Hepatocyte (in vitro differentiated cells): ENCODE results near the gene EHBP1. TPM values are rescaled to one million over a fixed set of nuclear protein-coding genes. Genes with fewer than 3 reads are reported as not detected.

Source experiments
- DNase-seq: peaks from one replicate; pipeline ENCODE4 v3.0.0-alpha.2; 2016; ENCODE audit warnings: low spot score
- H2AFZ ChIP-seq: fragments of 200-600 bp; sonication (generic); 2 replicates; pipeline ENCODE4 v1.6.0; 2016; ENCODE audit warnings: antibody characterized with exemption, mild to moderate bottlenecking
- H3K27ac ChIP-seq: fragments of 200-600 bp; sonication (generic); 2 replicates; pipeline ENCODE4 v1.5.1; 2016; ENCODE audit warnings: mild to moderate bottlenecking
- H3K27me3 ChIP-seq: fragments of 200-600 bp; sonication (generic); 2 replicates; pipeline ENCODE4 v1.6.1; 2016
- H3K36me3 ChIP-seq: fragments of 200-600 bp; sonication (generic); replicated peaks from 2 replicates; pipeline ENCODE4 v1.5.1; 2016; ENCODE audit warnings: low read depth; ENCODE audit not compliant: insufficient read depth
- H3K4me1 ChIP-seq: fragments of 200-600 bp; sonication (generic); 2 replicates; pipeline ENCODE4 v1.5.1; 2016; ENCODE audit warnings: mild to moderate bottlenecking, moderate library complexity; ENCODE audit not compliant: insufficient read depth
- H3K4me2 ChIP-seq: fragments of 200-600 bp; sonication (generic); 2 replicates; pipeline ENCODE4 v1.6.0; 2016
- H3K4me3 ChIP-seq: fragments of 200-600 bp; sonication (generic); 2 replicates; pipeline ENCODE4 v1.5.1; 2016; ENCODE audit warnings: mild to moderate bottlenecking
- H3K79me2 ChIP-seq: fragments of 200-600 bp; sonication (generic); 2 replicates; pipeline ENCODE4 v1.6.0; 2017; ENCODE audit warnings: mild to moderate bottlenecking
- H3K9me2 ChIP-seq: fragments of 200-600 bp; sonication (generic); replicated peaks from 2 replicates; pipeline ENCODE4 v1.6.0; 2017; ENCODE audit warnings: mild to moderate bottlenecking; ENCODE audit not compliant: insufficient read depth
- H3K9me3 ChIP-seq: fragments of 200-600 bp; sonication (generic); 2 replicates; pipeline ENCODE4 v1.5.1; 2016; ENCODE audit warnings: low read depth, mild to moderate bottlenecking
- H4K20me1 ChIP-seq: fragments of 200-600 bp; sonication (generic); 2 replicates; pipeline ENCODE4 v1.6.0; 2016; ENCODE audit warnings: mild to moderate bottlenecking; ENCODE audit not compliant: insufficient read depth, poor library complexity, severe bottlenecking
- CTCF ChIP-seq: fragments of 200-600 bp; sonication (generic); IDR thresholded peaks from 2 replicates; pipeline ENCODE4 v1.5.1; 2016; ENCODE audit warnings: antibody characterized with exemption, mild to moderate bottlenecking; ENCODE audit not compliant: poor library complexity
- EZH2 ChIP-seq: fragments of 200-600 bp; sonication (generic); IDR thresholded peaks from 2 replicates; pipeline ENCODE4 v1.6.1; 2016; ENCODE audit warnings: antibody characterized with exemption, mild to moderate bottlenecking, borderline replicate concordance
- EZH2phosphoT487 ChIP-seq: fragments of 200-600 bp; sonication (generic); IDR thresholded peaks from one replicate; pipeline ENCODE4 v1.6.1; 2018; ENCODE audit warnings: antibody characterized with exemption, mild to moderate bottlenecking, low read depth, moderate library complexity; ENCODE audit not compliant: unreplicated experiment, severe bottlenecking
- WGBS: methylation state at CpG from one replicate; pipeline ENCODE4 v1.1.6; 2016; ENCODE audit warnings: low lambda C conversion rate; ENCODE audit errors: missing lambda C conversion rate; 5-methylcytosine and 5-hydroxymethylcytosine counted together
- polyA plus RNA-seq: library from polyadenylated mRNA; unstranded; fragments of >200 nt; fragmentation: Nextera tagmentation; extraction: Ambion mirVana; gene quantifications from 2 replicates; pipeline ENCODE4 v1.2.1, GENCODE V29; 2016
- total RNA-seq: library from RNA; depleted of rRNA; stranded (reverse); fragments of >200 nt; gene quantifications from 2 replicates; pipeline ENCODE4 v1.2.3, GENCODE V29; 2014

The EHBP1 gene
- total and polyA plus RNA-seq, 2 experiments from 2014 or later: 11.4 to 34.6 TPM

- Histone ChIP-seq H3K9me3 (no peaks in the 10 kb centered on the region), H3K27ac (no peak overlapping the region), H4K20me1 (no peaks in the 10 kb centered on the region), H3K4me1 (no peaks in the 10 kb centered on the region), H3K36me3 (no peaks in the 10 kb centered on the region), H3K27me3 (no peaks in the 10 kb centered on the region), H3K9me2 (no peaks in the 10 kb centered on the region), H3K4me2 (no peak overlapping the region), H2AFZ (no peak overlapping the region), H3K4me3 (no peak overlapping the region), H3K79me2 (peaks cover 5% of the 10 kb centered on the region)
- TF ChIP-seq EZH2 (no peak), EZH2phosphoT487 (no peak), CTCF (no peak)
- WGBS: 69% methylated on average over 2 of the region's 2 CpGs
- DNase-seq: no peak
These were observed 78.8 kb downstream of the EHBP1 start for GRCh38 chr2:62784341-62784740.

GRCh38 chr2:62785216-62785615, 79.7 kb downstream of the EHBP1 start:
- 95% methylated on average over 3 of the region's 3 CpGs for WGBS
- no peak overlapping the region for H3K4me3 ChIP-seq
- H3K79me2 ChIP-seq: peaks cover 5% of the 10 kb centered on the region
- H3K27ac ChIP-seq: no peak overlapping the region
- no peak overlapping the region for H2AFZ ChIP-seq
- no peaks in the 10 kb centered on the region for H3K9me2 ChIP-seq
- no peaks in the 10 kb centered on the region for H3K27me3 ChIP-seq
- H4K20me1 ChIP-seq: no peaks in the 10 kb centered on the region
- no peaks in the 10 kb centered on the region for H3K9me3 ChIP-seq
- TF ChIP-seq CTCF: no peak
- no peak for TF ChIP-seq EZH2
- no peak for TF ChIP-seq EZH2phosphoT487
- no peaks in the 10 kb centered on the region for H3K4me1 ChIP-seq
- no peak overlapping the region for H3K4me2 ChIP-seq
- H3K36me3 ChIP-seq: no peaks in the 10 kb centered on the region
- no peak for DNase-seq

GRCh38 chr2:62785810-62786597, 80.5 kb downstream of the EHBP1 start:
- H3K79me2 ChIP-seq: peaks cover 7% of the 10 kb centered on the region
- no peak for DNase-seq
- TF ChIP-seq EZH2 (no peak), EZH2phosphoT487 (no peak), CTCF (no peak)
- H2AFZ ChIP-seq: no peak overlapping the region
- no peak overlapping the region for H3K4me2 ChIP-seq
- no peaks in the 10 kb centered on the region for H3K4me1 ChIP-seq
- H3K36me3 ChIP-seq: no peaks in the 10 kb centered on the region
- no peaks in the 10 kb centered on the region for H3K9me3 ChIP-seq
- H3K27me3 ChIP-seq: no peaks in the 10 kb centered on the region
- no peak overlapping the region for H3K4me3 ChIP-seq
- H3K27ac ChIP-seq: no peak overlapping the region
- no peaks in the 10 kb centered on the region for H4K20me1 ChIP-seq
- no peaks in the 10 kb centered on the region for H3K9me2 ChIP-seq
- 96% methylated on average over 4 of the region's 4 CpGs for WGBS

- Histone ChIP-seq H3K36me3 (no peaks in the 10 kb centered on the region), H3K4me1 (no peaks in the 10 kb centered on the region), H3K27ac (no peak overlapping the region), H4K20me1 (no peaks in the 10 kb centered on the region), H2AFZ (no peak overlapping the region), H3K9me2 (no peaks in the 10 kb centered on the region), H3K9me3 (no peaks in the 10 kb centered on the region), H3K4me3 (no peak overlapping the region), H3K79me2 (peaks cover 2% of the 10 kb centered on the region), H3K27me3 (no peaks in the 10 kb centered on the region), H3K4me2 (no peak overlapping the region)
- TF ChIP-seq CTCF: peak; percentile 50
- TF ChIP-seq EZH2: no peak
- WGBS: 63% methylated on average over 2 of the region's 2 CpGs
- peak; percentile 30 for DNase-seq
These were observed 81.9 kb downstream of the EHBP1 start for GRCh38 chr2:62787386-62787785.
